Endothelial cell of umbilical vein (primary cell): ENCODE data around the gene CHCHD10. TPM values are rescaled to one million over a fixed set of nuclear protein-coding genes. Genes with fewer than 3 reads are reported as not detected.

Experiments
- BruUV-seq: library from RNA; stranded (reverse); fragments of 400-500 nt; replicated peaks from 2 replicates; lab custom pipeline; 2021; lab: Mats Ljungman, UMichigan
- CTCF ChIA-PET: fragments of 300-600, 350-600 bp; sonication (Branson Sonifier 250); formaldehyde crosslinking; loops from one replicate; lab custom pipeline; 2021; ENCODE audit warnings: antibody characterized with exemption, inconsistent platforms; lab: Charles Lee
- POLR2A ChIA-PET: fragments of 300-600, 350-600 bp; sonication (Branson Sonifier 250); formaldehyde crosslinking; loops from one replicate; lab custom pipeline; 2021; ENCODE audit warnings: antibody characterized with exemption, inconsistent platforms; lab: Charles Lee
- DNase-seq: peaks from one replicate; pipeline ENCODE4 v3.0.0-alpha.2; 2011; ENCODE audit warnings: low read depth, low spot score
- FAIRE-seq: peaks from 2 replicates; lab custom pipeline; 2011; peaks lifted over from hg19 to GRCh38; lab: Jason Lieb, UNC
- H2AFZ ChIP-seq: 2 replicates; pipeline ENCODE4 v1.6.0; 2012; ENCODE audit warnings: low read depth, low read length, control low read depth, inconsistent platforms
- H3K27ac ChIP-seq: 2 replicates; pipeline ENCODE4 v1.5.1; 2011; ENCODE audit warnings: low read depth, mild to moderate bottlenecking, control low read depth, low read length, moderate library complexity; ENCODE audit not compliant: insufficient read depth
- H3K27me3 ChIP-seq, 2 experiments: 2 replicates each; pipeline versions ENCODE4 v1.6.0 to v1.6.1; 2011; ENCODE audit warnings: low read length in 2 of 2, mixed read lengths in 1 of 2; ENCODE audit not compliant: control insufficient read depth in 2 of 2, insufficient read depth in 2 of 2
- H3K36me3 ChIP-seq, 2 experiments: 2 replicates in 1 of 2; 3 replicates in 1 of 2; pipeline ENCODE4 v1.5.1; 2011; ENCODE audit warnings: low read length in 2 of 2, mild to moderate bottlenecking in 1 of 2, moderate library complexity in 1 of 2; ENCODE audit not compliant: control insufficient read depth in 2 of 2, insufficient read depth in 2 of 2; ENCODE audit errors: extremely low read depth in 1 of 2
- H3K4me1 ChIP-seq: 3 replicates; pipeline ENCODE4 v1.5.1; 2011; ENCODE audit warnings: mild to moderate bottlenecking, low read length; ENCODE audit not compliant: control insufficient read depth, insufficient read depth; ENCODE audit errors: extremely low read depth
- H3K4me2 ChIP-seq: 2 replicates; pipeline ENCODE4 v1.6.1; 2011; ENCODE audit warnings: low read length, control low read depth, mixed read lengths; ENCODE audit not compliant: insufficient read depth
- H3K4me3 ChIP-seq, 3 experiments: fragments of 200-600 bp in 1 of 3; sonication (generic), shearing (Covaris generic) in 1 of 3; replicated peaks in 1 of 3; 2 replicates each; pipeline ENCODE4 v1.5.1; 2011 to 2016; ENCODE audit warnings: control low read depth in 3 of 3, low read length in 3 of 3, mild to moderate bottlenecking in 2 of 3, inconsistent platforms in 1 of 3, low read depth in 1 of 3, moderate library complexity in 1 of 3; ENCODE audit not compliant: insufficient read depth in 1 of 3
- H3K79me2 ChIP-seq: 2 replicates; pipeline ENCODE4 v1.6.0; 2012; ENCODE audit warnings: low read length, inconsistent platforms; ENCODE audit not compliant: control insufficient read depth, insufficient read depth
- H3K9ac ChIP-seq: replicated peaks from 2 replicates; pipeline ENCODE3; 2011; ENCODE audit warnings: low read length, control low read depth; ENCODE audit not compliant: insufficient read depth; ENCODE audit errors: extremely low read depth
- H3K9me1 ChIP-seq: replicated peaks from 3 replicates; pipeline ENCODE4 v1.6.0; 2011; ENCODE audit warnings: mild to moderate bottlenecking, low read length; ENCODE audit not compliant: control insufficient read depth, insufficient read depth; ENCODE audit errors: extremely low read depth
- H3K9me3 ChIP-seq: replicated peaks from 2 replicates; pipeline ENCODE4 v1.5.1; 2012; ENCODE audit warnings: low read length, inconsistent platforms; ENCODE audit not compliant: control insufficient read depth, insufficient read depth
- H4K20me1 ChIP-seq: replicated peaks from 2 replicates; pipeline ENCODE3; 2011; ENCODE audit warnings: mild to moderate bottlenecking, low read length; ENCODE audit not compliant: control insufficient read depth, insufficient read depth; ENCODE audit errors: extremely low read depth
- CTCF ChIP-seq, 2 donors: IDR thresholded peaks; 1 replicate in 1 of 2; 2 replicates in 1 of 2; pipeline ENCODE4 v1.5.1; 2011; ENCODE audit warnings: low read length in 2 of 2, mild to moderate bottlenecking in 2 of 2, moderate library complexity in 2 of 2, control low read depth in 1 of 2, inconsistent platforms in 1 of 2, low read depth in 1 of 2; ENCODE audit not compliant: insufficient read depth in 1 of 2; ENCODE audit errors: extremely low read depth in 1 of 2
- FOS ChIP-seq: IDR thresholded peaks from 2 replicates; pipeline ENCODE4 v1.6.1; 2011; ENCODE audit warnings: mild to moderate bottlenecking, low read length, moderate library complexity, borderline replicate concordance; ENCODE audit not compliant: insufficient read depth
- JUN ChIP-seq: IDR thresholded peaks from 2 replicates; pipeline ENCODE4 v1.6.1; 2011; ENCODE audit warnings: borderline replicate concordance, low read depth; ENCODE audit not compliant: insufficient read length, insufficient read depth
- MAX ChIP-seq: IDR thresholded peaks from 2 replicates; pipeline ENCODE4 v1.6.1; 2011; ENCODE audit not compliant: insufficient read depth, insufficient read length
- MYC ChIP-seq: IDR thresholded peaks from one replicate; pipeline ENCODE4 v1.6.1; 2011; ENCODE audit warnings: mild to moderate bottlenecking, low read depth, low read length
- POLR2A ChIP-seq: IDR thresholded peaks from 2 replicates; pipeline ENCODE4 v1.6.1; 2012; ENCODE audit warnings: low read depth, mild to moderate bottlenecking, control low read depth, low read length
- POLR2AphosphoS5 ChIP-seq: IDR thresholded peaks from 2 replicates; pipeline ENCODE4 v1.6.1; 2012; ENCODE audit warnings: low read depth, mild to moderate bottlenecking, control low read depth, low read length, moderate library complexity; ENCODE audit not compliant: insufficient read depth
- dilution Hi-C: fragments of 300-500 bp; cut with MboI; formaldehyde crosslinking; loops from one replicate; pipeline ENCODE4 v1.15.0; 2019; ENCODE audit warnings: low sequenced_read_pairs; ENCODE audit not compliant: extremely low pct_ligation_motif_present
- intact Hi-C: fragments of 100-400 bp; cut with micrococcal nuclease; formaldehyde crosslinking; loops from one replicate; pipeline ENCODE4 v1.10.0; 2022
- polyA plus RNA-seq, 4 experiments: library from polyadenylated mRNA; depleted of rRNA in 3 of 4; stranded (reverse) in 3 of 4; unstranded in 1 of 4; fragments of >200 nt; gene quantifications; 2 replicates each; pipeline versions ENCODE4 v1.2.1 to v1.2.3, GENCODE V29; 2011 to 2012; ENCODE audit warnings: missing spikeins in 1 of 4
- total RNA-seq: library from RNA; stranded (reverse); gene quantifications from 2 replicates; pipeline ENCODE4 v1.2.3, GENCODE V29; 2021

Gene CHCHD10
- total and polyA plus RNA-seq, 2 donors (not counting 3 experiments of a cell fraction or from before 2014, with no cell fraction given), result 28.1 to 75.6 TPM

GRCh38 chr22:23803001-23803819 is 35.4 kb upstream of the CHCHD10 start:
- no peaks in the 10 kb centered on the region for H3K9me1 ChIP-seq
- no TSS peak for BruUV-seq
- no peaks in the 10 kb centered on the region for H3K4me1 ChIP-seq
- H4K20me1 ChIP-seq, result no peaks in the 10 kb centered on the region
- dilution Hi-C loops (no loop called here), intact Hi-C loops (no loop called here)
- H3K9me3 ChIP-seq, result no peaks in the 10 kb centered on the region
- FAIRE-seq (no peak), DNase-seq (no peak)
- no peak overlapping the region for H3K27ac ChIP-seq
- POLR2A ChIA-PET, result no interaction called here
- no peak overlapping the region for H3K4me3 ChIP-seq
- H3K9ac ChIP-seq, result no peak overlapping the region
- no peak overlapping the region for H3K4me2 ChIP-seq
- no peak for TF ChIP-seq CTCF (IDR thresholded peaks at IDR 0.05; ENCODE audit: extremely low read depth in 1 of 2, insufficient read depth in 1 of 2, low read depth in 1 of 2, low read length in 2 of 2)
- TF ChIP-seq POLR2AphosphoS5, result no peak
- no peaks in the 10 kb centered on the region for H3K27me3 ChIP-seq
- CTCF ChIA-PET, result interaction anchor here (1.2 kb wide), 1 partner anchor 32 kb away, joined by 4 read pairs; no protein-coding TSS in a partner anchor
- peaks cover 24 to 47% of the 10 kb centered on the region in 2 experiments for H3K36me3 ChIP-seq
- no peak overlapping the region for H2AFZ ChIP-seq
- H3K79me2 ChIP-seq, result no peaks in the 10 kb centered on the region

- Histone ChIP-seq H3K4me3 (no peak overlapping the region), H2AFZ (no peak overlapping the region), H3K27ac (no peak overlapping the region), H3K27me3 (no peaks in the 10 kb centered on the region), H4K20me1 (no peaks in the 10 kb centered on the region), H3K79me2 (no peaks in the 10 kb centered on the region), H3K9me3 (no peaks in the 10 kb centered on the region), H3K4me2 (no peak overlapping the region), H3K9ac (no peak overlapping the region), H3K4me1 (no peaks in the 10 kb centered on the region), H3K36me3 (peaks cover 21 to 44% of the 10 kb centered on the region in 2 experiments), H3K9me1 (no peaks in the 10 kb centered on the region)
- no TSS peak for BruUV-seq
- CTCF ChIA-PET, result interaction anchor here (1.2 kb wide), 1 partner anchor 31 kb away, joined by 4 read pairs; no protein-coding TSS in a partner anchor
- intact Hi-C loops, result no loop called here
- POLR2A ChIA-PET, result no interaction called here
- DNase-seq, result no peak
- no peak for FAIRE-seq
- dilution Hi-C loops, result no loop called here
- TF ChIP-seq MAX (no peak), POLR2A (no peak), JUN (no peak), MYC (no peak), POLR2AphosphoS5 (no peak), FOS (no peak)
These were observed 34.2 kb upstream of the CHCHD10 start for GRCh38 chr22:23801886-23802377.
